Right hindlimb (tissue), 1 donor: ENCODE results near the gene NEDD4L.

Experiments used
- DNase-seq: peaks from one replicate; pipeline ENCODE4 v3.0.0-alpha.2; 2018

The NEDD4L gene

DNA sequence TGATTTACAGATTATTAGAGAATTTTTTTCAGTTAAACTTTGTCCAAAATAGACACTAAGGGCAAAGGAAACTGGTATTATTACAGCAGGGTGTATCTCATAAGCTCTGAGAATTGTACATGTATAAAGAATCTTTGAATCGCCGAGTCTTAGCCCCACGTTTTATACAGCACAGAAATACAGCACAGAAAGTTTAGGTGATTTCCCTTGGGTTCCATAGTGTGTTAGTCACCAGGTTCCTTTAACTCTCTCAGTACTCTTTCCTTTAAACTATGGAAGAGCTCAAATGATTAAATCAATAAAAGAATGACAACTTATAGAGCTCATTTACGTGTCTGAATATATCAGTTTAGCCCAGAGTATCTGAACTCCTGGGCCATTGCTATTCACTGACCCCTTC lies 256.8 kb downstream of the NEDD4L start:
- DNase-seq = no peak

- no peak for DNase-seq
Measured at GRCh38 chr18:58302811-58303210, 258.8 kb downstream of the NEDD4L start.

GRCh38 chr18:58303363-58303762 lies 259.3 kb downstream of the NEDD4L start:
- DNase-seq = no peak

GRCh38 chr18:58305792-58306191 lies 261.8 kb downstream of the NEDD4L start:
- no peak for DNase-seq

DNA sequence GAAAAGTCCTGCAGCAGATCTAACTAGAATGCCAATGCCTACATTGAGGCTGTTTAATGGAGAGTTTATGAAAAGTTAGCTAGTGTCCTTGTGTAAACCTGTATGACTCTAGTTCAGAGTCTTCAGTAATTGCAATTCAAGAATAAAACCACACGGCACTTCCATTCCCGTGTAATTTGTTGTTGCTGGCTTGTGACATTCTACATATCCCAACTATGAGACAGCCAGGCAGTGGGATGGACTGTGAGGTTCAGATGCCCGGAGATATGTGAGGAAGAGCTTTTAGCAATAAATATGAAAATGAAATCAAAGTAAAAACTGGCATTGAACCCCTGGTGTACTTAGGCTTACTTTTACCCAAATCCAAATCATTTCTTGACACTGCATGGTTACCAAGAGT lies 263.4 kb downstream of the NEDD4L start:
- no peak for DNase-seq

GRCh38 chr18:58308463-58308862 lies 264.4 kb downstream of the NEDD4L start:
- peak; percentile 36 for DNase-seq

GRCh38 chr18:58309099-58309498 lies 265.1 kb downstream of the NEDD4L start:
- no peak for DNase-seq

DNA sequence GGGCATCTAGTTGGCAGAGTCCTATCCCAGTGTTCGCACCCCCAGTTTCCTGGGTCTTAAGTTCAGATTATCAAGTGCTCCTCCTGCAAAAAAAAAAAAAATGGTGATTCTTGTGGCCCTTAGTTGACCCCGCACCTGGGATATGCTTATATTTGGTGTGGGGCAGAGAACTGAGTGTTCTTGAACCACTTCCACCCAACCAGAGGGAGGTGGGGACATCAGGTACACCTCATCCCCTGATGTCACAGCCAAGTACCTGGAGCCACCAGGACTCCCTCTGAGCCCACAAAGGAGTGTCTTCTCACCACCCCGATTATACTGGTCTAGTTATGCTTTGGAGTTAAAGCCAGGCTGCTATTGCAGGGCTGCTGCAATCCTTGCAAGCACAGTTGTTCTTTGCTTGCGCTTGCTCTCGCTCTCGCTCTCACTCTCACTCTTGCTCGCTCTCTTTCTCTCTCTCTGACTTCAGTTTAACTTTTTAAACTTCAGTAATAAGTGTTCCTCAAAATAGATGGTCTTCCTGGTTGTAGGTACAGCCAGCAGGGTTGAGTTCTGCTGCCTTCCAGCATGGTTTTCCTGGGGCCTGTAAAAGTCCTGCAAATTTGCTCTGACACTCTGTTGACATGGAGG lies 265.7 kb downstream of the NEDD4L start:
- DNase-seq = no peak

GRCh38 chr18:58310517-58310916 lies 266.5 kb downstream of the NEDD4L start:
- peak; percentile 54 for DNase-seq

- no peak for DNase-seq
Measured at GRCh38 chr18:58311390-58311789, 267.4 kb downstream of the NEDD4L start.

GRCh38 chr18:58313491-58314032 lies 269.5 kb downstream of the NEDD4L start:
- no peak for DNase-seq

GRCh38 chr18:58314284-58314683 lies 270.3 kb downstream of the NEDD4L start:
- peak; percentile 46 for DNase-seq

DNA sequence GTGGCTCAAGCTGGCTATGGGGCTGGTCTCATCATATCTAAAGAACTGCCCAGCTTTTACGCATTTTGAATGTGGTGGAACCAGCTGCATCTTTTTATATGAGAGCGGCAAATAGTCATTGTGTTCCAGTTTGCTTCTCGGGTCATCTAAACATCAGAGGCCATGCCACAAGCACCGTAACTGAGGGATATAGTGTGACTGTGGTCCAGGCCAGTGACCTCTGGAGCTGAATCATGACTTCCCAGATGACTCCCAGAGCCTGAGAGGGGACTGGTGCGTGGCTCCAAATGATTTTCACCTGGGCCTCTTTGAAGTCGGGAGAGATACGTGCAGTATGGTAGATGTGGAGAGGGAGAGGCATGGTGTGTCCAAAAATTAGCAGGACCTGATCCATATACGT lies 271.0 kb downstream of the NEDD4L start:
- DNase-seq = no peak

DNA sequence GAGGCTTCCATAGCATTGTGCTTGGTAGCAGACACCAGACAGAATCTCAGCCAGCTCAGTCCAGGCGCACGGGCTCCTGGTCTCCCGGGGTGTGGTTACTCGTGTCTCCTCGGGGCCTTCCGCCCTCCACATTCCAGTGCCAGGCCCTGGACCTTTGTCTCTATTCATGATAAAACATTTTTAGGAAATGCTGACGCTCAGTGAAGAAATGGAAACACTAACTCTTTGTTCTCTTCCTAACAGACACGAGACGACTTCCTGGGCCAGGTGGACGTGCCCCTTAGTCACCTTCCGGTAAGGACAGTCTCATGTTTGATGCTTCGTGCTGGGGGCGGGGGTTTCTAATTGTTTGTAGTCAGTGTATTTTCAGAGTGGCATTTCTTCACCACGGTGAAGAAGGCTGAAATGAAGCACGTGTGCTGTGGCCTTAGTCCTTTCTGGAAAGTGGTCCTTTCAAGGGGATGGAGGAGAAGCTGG lies 271.8 kb downstream of the NEDD4L start:
- DNase-seq = no peak

GRCh38 chr18:58316396-58317342 lies 272.6 kb downstream of the NEDD4L start:
- DNase-seq = no peak

DNA sequence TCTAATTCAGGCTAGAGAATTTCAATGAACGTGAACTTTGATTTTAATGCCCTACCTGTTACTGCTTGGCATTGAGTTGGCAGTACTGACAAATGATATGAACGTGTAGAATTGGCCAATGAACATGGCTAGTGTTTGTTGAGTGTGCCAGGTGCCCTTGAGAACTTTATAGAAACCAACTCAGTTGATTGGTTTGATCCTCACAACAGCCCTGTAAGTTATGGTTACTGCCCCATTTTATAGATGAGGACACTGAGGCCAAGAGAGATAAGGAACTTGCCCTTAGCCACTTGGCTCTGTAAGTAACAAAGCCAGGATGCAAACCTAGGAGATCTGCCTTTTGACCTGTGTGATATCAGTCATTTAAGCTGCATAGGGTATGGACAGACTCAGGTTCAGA lies 275.7 kb downstream of the NEDD4L start:
- DNase-seq = no peak

GRCh38 chr18:58320907-58321561 lies 277.0 kb downstream of the NEDD4L start:
- DNase-seq = no peak

- peak; percentile 85 for DNase-seq
Measured at GRCh38 chr18:58321986-58322385, 278.0 kb downstream of the NEDD4L start.

- DNase-seq = no peak
Measured at GRCh38 chr18:58322464-58322863, 278.4 kb downstream of the NEDD4L start.

DNA sequence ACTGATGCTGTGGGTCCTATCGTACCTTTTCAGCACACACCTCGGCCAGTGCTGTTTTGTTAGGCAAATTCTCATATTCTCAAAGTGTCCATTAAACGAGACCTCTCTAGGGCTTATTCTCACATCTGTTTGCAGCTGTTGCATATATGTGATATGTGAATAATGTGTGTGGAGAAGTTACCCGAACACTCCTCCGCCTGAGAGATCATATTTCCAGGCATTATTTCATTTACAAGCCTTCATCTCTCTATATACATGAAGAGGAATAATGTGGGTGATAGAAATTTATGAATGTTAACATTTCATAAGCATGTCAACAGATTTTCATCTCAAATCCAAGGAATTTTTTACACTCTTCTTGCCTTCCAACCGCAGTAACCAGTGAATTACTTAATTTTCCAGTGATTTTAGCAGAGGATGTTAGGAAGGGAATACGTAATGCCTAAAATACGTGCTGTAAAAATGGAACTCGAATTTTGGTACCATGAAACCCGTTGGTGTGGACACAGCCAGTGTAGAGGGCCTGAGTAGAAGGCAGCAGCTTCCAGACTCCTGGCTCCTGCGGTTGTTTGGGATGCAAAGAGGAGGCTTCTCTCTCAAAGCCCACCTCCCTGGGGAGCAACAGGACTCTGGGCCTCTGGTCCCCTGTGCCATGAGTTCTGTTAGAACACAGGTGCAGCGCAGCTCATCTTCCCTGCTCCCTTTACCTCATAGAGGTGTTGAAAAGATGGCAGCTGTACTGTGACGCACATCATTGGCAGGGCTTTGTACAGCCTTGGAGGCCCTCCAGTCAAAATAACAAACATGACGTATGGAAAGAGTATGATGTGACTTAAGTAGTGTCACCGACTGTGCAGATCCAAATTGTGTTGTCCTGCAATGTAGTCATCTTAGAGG lies 280.1 kb downstream of the NEDD4L start:
- DNase-seq = peak; percentile 60

DNA sequence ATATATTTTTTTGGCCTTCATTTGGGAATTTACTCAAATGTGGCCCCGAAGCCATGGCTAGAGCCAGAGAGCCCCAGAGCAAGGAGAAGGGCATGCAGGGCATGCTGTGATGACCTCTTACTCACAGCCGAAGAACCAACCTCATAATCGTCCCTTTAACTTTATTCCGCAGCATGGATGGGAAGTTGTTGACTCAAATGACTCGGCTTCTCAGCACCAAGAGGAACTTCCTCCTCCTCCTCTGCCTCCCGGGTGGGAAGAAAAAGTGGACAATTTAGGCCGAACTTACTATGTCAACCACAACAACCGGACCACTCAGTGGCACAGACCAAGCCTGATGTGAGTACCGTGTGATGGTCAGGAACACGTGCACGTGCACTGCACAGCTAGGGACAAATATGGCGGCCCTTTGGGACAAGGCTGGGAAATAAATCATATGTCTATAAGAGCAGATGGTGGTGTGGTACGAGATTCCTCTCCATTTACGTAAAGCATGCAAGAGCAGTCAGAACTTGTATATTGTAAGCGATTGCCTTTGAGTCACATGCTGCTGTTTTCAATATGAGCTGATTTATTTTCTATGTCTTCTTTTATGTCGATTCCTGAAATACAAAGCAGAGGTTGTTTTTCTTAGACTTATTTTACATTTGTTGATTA lies 280.9 kb downstream of the NEDD4L start:
- DNase-seq = peak; percentile 40

- DNase-seq = no peak
Measured at GRCh38 chr18:58325494-58325893, 281.5 kb downstream of the NEDD4L start.
